Measurements from ENCODE around the gene CACNA1D.

GRCh38 chr3:53629402-53629723 lies 135.0 kb downstream of the CACNA1D start:
- no peak for TF ChIP-seq CTCF (IDR thresholded peaks at IDR 0.05)
- TF ChIP-seq POLR2A (IDR thresholded peaks at IDR 0.05), result no peak
